ENCODE results near the gene RASSF5.
A peak's percentile ranks its signal among the peaks of the same experiment; 100 is the strongest.

Gene RASSF5

DNA sequence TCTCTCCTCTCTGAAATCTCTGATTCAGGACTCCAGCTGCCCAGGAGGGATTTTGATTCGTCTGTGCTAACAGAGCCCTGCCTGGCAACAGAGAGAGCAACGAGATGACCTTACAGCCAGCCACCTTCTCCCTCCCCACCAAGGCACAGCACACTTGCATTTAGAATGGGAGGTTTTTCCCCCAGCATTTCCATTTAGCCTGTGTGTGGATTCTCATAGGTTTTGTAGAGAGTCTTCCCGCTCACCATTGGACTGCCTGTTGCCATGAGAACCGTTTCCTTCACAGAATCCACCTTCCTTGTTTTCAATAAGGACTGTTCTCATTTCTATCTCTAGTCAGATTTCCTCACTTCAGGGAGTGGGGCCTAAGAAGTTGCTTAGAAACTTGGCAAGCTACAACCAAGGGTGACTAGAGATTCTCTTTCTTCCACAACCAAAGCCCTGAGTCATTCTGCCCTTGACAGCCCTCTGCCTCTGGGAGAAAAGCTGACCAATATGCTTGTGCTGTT lies 42.8 kb upstream of the RASSF5 start:
- Histone ChIP-seq H3K4me3 (ENCODE audit: low read length) (no peak overlapping the region), H3K79me2 (ENCODE audit: control insufficient read depth, low read length) (no peaks in the 10 kb centered on the region), H3K36me3 (ENCODE audit: control insufficient read depth, low read length) (0 out of 2 replicates have a peak, but pooled peaks cover 3% of the 10 kb centered on the region), H3K9me3 (ENCODE audit: control insufficient read depth, insufficient read depth, low read length) (no peaks in the 10 kb centered on the region), H3K4me1 (ENCODE audit: control insufficient read depth, low read length) (peaks cover 32% of the 10 kb centered on the region), H3K9me2 (replicated peaks; ENCODE audit: control insufficient read depth, low read length) (no peaks in the 10 kb centered on the region), H4K20me1 (ENCODE audit: control insufficient read depth, insufficient read depth, low read depth, low read length) (no peaks in the 10 kb centered on the region), H3K27me3 (ENCODE audit: control insufficient read depth, low read length) (no peaks in the 10 kb centered on the region), H3F3A (ENCODE audit: control insufficient read depth, insufficient read depth) (no peaks in the 10 kb centered on the region), H3K4me2 (ENCODE audit: low read length) (no peak overlapping the region), H3K27ac (ENCODE audit: low read depth, low read length) (no peak overlapping the region)
- TF ChIP-seq CTCF (IDR thresholded peaks at IDR 0.05; ENCODE audit: low read depth, low read length, poor library complexity, severe bottlenecking) (no peak), EZH2phosphoT487 (IDR thresholded peaks at IDR 0.05; ENCODE audit: borderline replicate concordance, low read length) (no peak)

DNA sequence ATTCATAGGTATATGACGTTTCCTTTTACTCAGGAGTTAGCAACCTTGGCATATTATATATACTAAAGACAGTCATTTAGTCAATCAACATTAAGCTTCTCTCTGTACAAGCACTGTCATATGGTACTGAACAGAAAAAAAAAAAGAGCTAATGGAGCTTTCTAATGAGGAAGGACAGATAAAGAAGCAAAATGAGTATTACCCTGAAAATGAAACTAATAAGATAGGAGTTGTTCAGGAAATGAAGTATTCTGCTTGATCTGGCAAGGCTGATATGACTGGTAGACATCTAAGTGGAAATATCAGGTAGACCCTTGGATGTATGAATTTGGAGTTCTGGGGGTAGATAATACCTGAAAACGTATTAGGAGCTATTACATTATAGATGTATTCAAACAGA lies 41.4 kb upstream of the RASSF5 start:
- Histone ChIP-seq H3K27me3 (ENCODE audit: control insufficient read depth, low read length) (no peaks in the 10 kb centered on the region), H4K20me1 (ENCODE audit: control insufficient read depth, insufficient read depth, low read depth, low read length) (no peaks in the 10 kb centered on the region), H3K36me3 (ENCODE audit: control insufficient read depth, low read length) (0 out of 2 replicates have a peak, but pooled peaks cover 3% of the 10 kb centered on the region), H3K27ac (ENCODE audit: low read depth, low read length) (no peak overlapping the region), H3K4me1 (ENCODE audit: control insufficient read depth, low read length) (peaks cover 42% of the 10 kb centered on the region), H3K9me3 (ENCODE audit: control insufficient read depth, insufficient read depth, low read length) (no peaks in the 10 kb centered on the region), H3K9me2 (replicated peaks; ENCODE audit: control insufficient read depth, low read length) (no peaks in the 10 kb centered on the region), H3K79me2 (ENCODE audit: control insufficient read depth, low read length) (no peaks in the 10 kb centered on the region), H3F3A (ENCODE audit: control insufficient read depth, insufficient read depth) (no peaks in the 10 kb centered on the region), H3K4me3 (ENCODE audit: low read length) (no peak overlapping the region), H3K4me2 (ENCODE audit: low read length) (no peak overlapping the region)
- no peak for TF ChIP-seq CTCF (IDR thresholded peaks at IDR 0.05; ENCODE audit: low read depth, low read length, poor library complexity, severe bottlenecking)
- TF ChIP-seq EZH2phosphoT487 (IDR thresholded peaks at IDR 0.05; ENCODE audit: borderline replicate concordance, low read length) = no peak

- H3K79me2 ChIP-seq (ENCODE audit: control insufficient read depth, low read length) = no peaks in the 10 kb centered on the region
- no peak overlapping the region for H3K27ac ChIP-seq (ENCODE audit: low read depth, low read length)
- H3K4me1 ChIP-seq (ENCODE audit: control insufficient read depth, low read length) = peaks cover 53% of the 10 kb centered on the region
- H3K4me2 ChIP-seq (ENCODE audit: low read length) = peak overlapping the region; percentile 34
- H3K4me3 ChIP-seq (ENCODE audit: low read length) = no peak overlapping the region
- H3K27me3 ChIP-seq (ENCODE audit: control insufficient read depth, low read length) = no peaks in the 10 kb centered on the region
- H3K9me3 ChIP-seq (ENCODE audit: control insufficient read depth, insufficient read depth, low read length) = no peaks in the 10 kb centered on the region
- H3F3A ChIP-seq (ENCODE audit: control insufficient read depth, insufficient read depth) = 0 out of 2 replicates have a peak, but pooled peaks cover 3% of the 10 kb centered on the region
- H3K36me3 ChIP-seq (ENCODE audit: control insufficient read depth, low read length) = no peaks in the 10 kb centered on the region
- no peaks in the 10 kb centered on the region for H3K9me2 ChIP-seq (replicated peaks; ENCODE audit: control insufficient read depth, low read length)
- no peaks in the 10 kb centered on the region for H4K20me1 ChIP-seq (ENCODE audit: control insufficient read depth, insufficient read depth, low read depth, low read length)
- TF ChIP-seq EZH2phosphoT487 (IDR thresholded peaks at IDR 0.05; ENCODE audit: borderline replicate concordance, low read length) (no peak), CTCF (IDR thresholded peaks at IDR 0.05; ENCODE audit: low read depth, low read length, poor library complexity, severe bottlenecking) (no peak)
Observed at GRCh38 chr1:206466840-206467649, 40.3 kb upstream of the RASSF5 start.

Data from DOHH2 (cell line).